NCI-H128 (cell line): ENCODE results near the gene HBB.

ENCODE experiments used
- DNase-seq: peaks from one replicate; lab custom pipeline; 2025; ENCODE audit not compliant: unreplicated experiment; lab: John Stamatoyannopoulos, UW

The HBB gene

GRCh38 chr11:5228124-5228523 is 1.3 kb upstream of the HBB start:
- DNase-seq: no peak

DNA sequence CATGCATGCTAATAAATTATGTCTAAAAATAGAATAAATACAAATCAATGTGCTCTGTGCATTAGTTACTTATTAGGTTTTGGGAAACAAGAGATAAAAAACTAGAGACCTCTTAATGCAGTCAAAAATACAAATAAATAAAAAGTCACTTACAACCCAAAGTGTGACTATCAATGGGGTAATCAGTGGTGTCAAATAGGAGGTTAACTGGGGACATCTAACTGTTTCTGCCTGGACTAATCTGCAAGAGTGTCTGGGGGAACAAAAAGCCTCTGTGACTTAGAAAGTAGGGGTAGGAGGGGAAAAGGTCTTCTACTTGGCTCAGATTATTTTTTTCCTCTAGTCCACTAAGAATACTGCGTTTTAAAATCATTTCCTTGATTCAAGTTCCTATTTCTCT is 810 bp upstream of the HBB start:
- no peak for DNase-seq

DNA sequence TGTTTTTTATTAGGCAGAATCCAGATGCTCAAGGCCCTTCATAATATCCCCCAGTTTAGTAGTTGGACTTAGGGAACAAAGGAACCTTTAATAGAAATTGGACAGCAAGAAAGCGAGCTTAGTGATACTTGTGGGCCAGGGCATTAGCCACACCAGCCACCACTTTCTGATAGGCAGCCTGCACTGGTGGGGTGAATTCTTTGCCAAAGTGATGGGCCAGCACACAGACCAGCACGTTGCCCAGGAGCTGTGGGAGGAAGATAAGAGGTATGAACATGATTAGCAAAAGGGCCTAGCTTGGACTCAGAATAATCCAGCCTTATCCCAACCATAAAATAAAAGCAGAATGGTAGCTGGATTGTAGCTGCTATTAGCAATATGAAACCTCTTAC is 1.4 kb downstream of the HBB start:
- DNase-seq: no peak

GRCh38 chr11:5224538-5225479 is 2.1 kb downstream of the HBB start:
- DNase-seq: no peak

- no peak for DNase-seq
Observed at GRCh38 chr11:5223686-5224085, 3.2 kb downstream of the HBB start.

GRCh38 chr11:5223146-5223545 is 3.7 kb downstream of the HBB start:
- no peak for DNase-seq

GRCh38 chr11:5210376-5210885 is 16.4 kb downstream of the HBB start:
- DNase-seq: no peak

- no peak for DNase-seq
Observed at GRCh38 chr11:5204787-5205186, 22.1 kb downstream of the HBB start.

DNA sequence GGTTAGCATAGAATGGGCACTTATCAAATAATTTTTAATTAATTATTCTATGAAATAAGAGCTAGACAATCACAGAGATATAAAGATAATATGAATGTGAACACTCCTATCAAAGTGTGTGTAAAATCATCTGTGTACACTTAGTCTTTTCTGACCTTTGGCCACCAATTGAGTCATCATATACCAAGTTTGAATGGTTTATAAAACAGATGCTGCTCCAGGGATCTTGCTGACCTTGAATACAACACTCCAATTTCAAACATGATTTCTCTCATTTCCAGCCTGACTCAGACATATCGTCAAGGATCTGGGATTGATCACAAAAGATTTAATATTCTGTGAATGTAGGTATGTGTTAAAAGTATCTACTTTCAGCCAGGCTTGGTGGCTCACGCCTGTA is 23.5 kb downstream of the HBB start:
- DNase-seq: no peak

- no peak for DNase-seq
Observed at GRCh38 chr11:5200582-5200981, 26.3 kb downstream of the HBB start, which contains the start of gene OR51V1. TSS of gene OR51V1 (minus strand) at chr11:5200682. CDS start at chr11:5200682, 0 bp downstream.

GRCh38 chr11:5198285-5198684 is 28.6 kb downstream of the HBB start:
- DNase-seq: no peak

- no peak for DNase-seq
Observed at GRCh38 chr11:5197536-5197935, 29.3 kb downstream of the HBB start.

GRCh38 chr11:5196731-5197130 is 30.1 kb downstream of the HBB start:
- DNase-seq: no peak

GRCh38 chr11:5196067-5196466 is 30.8 kb downstream of the HBB start:
- no peak for DNase-seq

DNA sequence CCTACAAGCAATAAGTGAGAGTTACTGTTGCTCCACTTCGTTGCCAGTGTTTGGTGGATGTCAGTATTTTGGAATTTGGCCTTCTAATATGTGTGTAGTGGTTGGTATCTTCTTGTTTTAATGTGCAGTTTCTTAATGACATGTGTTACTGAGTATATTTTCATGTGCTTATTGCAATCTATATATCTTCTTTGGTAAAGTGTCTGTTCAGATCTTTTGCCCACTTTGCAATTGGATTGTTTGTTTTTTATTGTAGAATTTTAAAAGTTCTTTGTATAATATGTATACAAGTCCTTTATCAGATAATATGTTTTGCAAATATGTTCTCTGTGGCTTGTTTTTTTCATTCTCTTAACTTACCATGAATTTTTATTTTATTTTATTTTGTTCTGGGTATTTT is 34.1 kb downstream of the HBB start:
- no peak for DNase-seq

- no peak for DNase-seq
Observed at GRCh38 chr11:5188201-5188600, 38.7 kb downstream of the HBB start.

- DNase-seq: no peak
Observed at GRCh38 chr11:5178046-5178837, 48.6 kb downstream of the HBB start.
